Ectodermal cell (in vitro differentiated cells): ENCODE data around the gene HIVEP1.

Source experiments
- H3K27ac ChIP-seq: 2 replicates; pipeline ENCODE4 v1.7.0; 2013; ENCODE audit warnings: mild to moderate bottlenecking, low read depth, low read length; ENCODE audit not compliant: insufficient read depth, poor library complexity, severe bottlenecking
- H3K27me3 ChIP-seq: 2 replicates; pipeline ENCODE4 v1.7.0; 2013; ENCODE audit warnings: mild to moderate bottlenecking, low read length; ENCODE audit not compliant: insufficient read depth, control insufficient read depth, poor library complexity, severe bottlenecking
- H3K36me3 ChIP-seq: one replicate; pipeline ENCODE4 v1.7.0; 2013; ENCODE audit warnings: low read length; ENCODE audit not compliant: control insufficient read depth, insufficient read depth
- H3K4me1 ChIP-seq: one replicate; pipeline ENCODE4 v1.7.0; 2013; ENCODE audit warnings: low read length; ENCODE audit not compliant: control insufficient read depth, insufficient read depth
- H3K4me3 ChIP-seq: 2 replicates; pipeline ENCODE4 v1.7.0; 2013; ENCODE audit warnings: low read depth, low read length, control low read depth; ENCODE audit not compliant: insufficient read depth
- H3K9me3 ChIP-seq: 2 replicates; pipeline ENCODE4 v1.7.0; 2013; ENCODE audit warnings: mild to moderate bottlenecking, low read length, moderate library complexity; ENCODE audit not compliant: control insufficient read depth
- WGBS, 2 experiments: methylation state at CpG; one replicate each; pipeline ENCODE4 v1.1.7; 2013; ENCODE audit warnings: missing lambda C conversion rate in 2 of 2; 5-methylcytosine and 5-hydroxymethylcytosine counted together

The HIVEP1 gene

GRCh38 chr6:12112540-12113189, 100.6 kb downstream of the HIVEP1 start:
- H3K4me3 ChIP-seq: no peak overlapping the region
- H3K36me3 ChIP-seq: peaks cover 3% of the 10 kb centered on the region
- no peaks in the 10 kb centered on the region for H3K4me1 ChIP-seq
- no peak overlapping the region for H3K27ac ChIP-seq
- H3K27me3 ChIP-seq: no peaks in the 10 kb centered on the region
- WGBS, 2 experiments: 86 to 90% methylated on average over 9 of the region's 9 CpGs
- no peaks in the 10 kb centered on the region for H3K9me3 ChIP-seq

GRCh38 chr6:12113190-12113577, 101.1 kb downstream of the HIVEP1 start:
- WGBS, 2 experiments: 97% methylated on average over 6 of the region's 6 CpGs
- peaks cover 3% of the 10 kb centered on the region for H3K36me3 ChIP-seq
- no peaks in the 10 kb centered on the region for H3K4me1 ChIP-seq
- H3K9me3 ChIP-seq: no peaks in the 10 kb centered on the region
- H3K27ac ChIP-seq: no peak overlapping the region
- no peak overlapping the region for H3K4me3 ChIP-seq
- H3K27me3 ChIP-seq: no peaks in the 10 kb centered on the region

- H3K9me3 ChIP-seq: no peaks in the 10 kb centered on the region
- WGBS, 2 experiments: 96 to 100% methylated on average over 6 of the region's 6 CpGs
- H3K27ac ChIP-seq: no peak overlapping the region
Observed at GRCh38 chr6:12114055-12114503, 102.0 kb downstream of the HIVEP1 start.

GRCh38 chr6:12115001-12115400, 102.9 kb downstream of the HIVEP1 start:
- no peak overlapping the region for H3K27ac ChIP-seq
- H3K9me3 ChIP-seq: no peaks in the 10 kb centered on the region
- H3K4me3 ChIP-seq: no peak overlapping the region
- H3K36me3 ChIP-seq: no peaks in the 10 kb centered on the region
- WGBS, 2 experiments: 83 to 100% methylated on average over 1 of the region's 1 CpG
- peaks cover 5% of the 10 kb centered on the region for H3K4me1 ChIP-seq
- H3K27me3 ChIP-seq: no peaks in the 10 kb centered on the region

More at GRCh38 chr6:12114055-12114503, 102.0 kb downstream of the HIVEP1 start:
- H3K4me1 ChIP-seq: peaks cover 3% of the 10 kb centered on the region
- no peak overlapping the region for H3K4me3 ChIP-seq
- peaks cover 3% of the 10 kb centered on the region for H3K36me3 ChIP-seq
- no peaks in the 10 kb centered on the region for H3K27me3 ChIP-seq

- H3K4me3 ChIP-seq: no peak overlapping the region
- no peaks in the 10 kb centered on the region for H3K9me3 ChIP-seq
- peaks cover 4% of the 10 kb centered on the region for H3K36me3 ChIP-seq
- H3K27ac ChIP-seq: no peak overlapping the region
- H3K27me3 ChIP-seq: no peaks in the 10 kb centered on the region
- peaks cover 5% of the 10 kb centered on the region for H3K4me1 ChIP-seq
- WGBS, 2 experiments: 94 to 97% methylated on average over 4 of the region's 4 CpGs
Observed at GRCh38 chr6:12115492-12115891, 103.4 kb downstream of the HIVEP1 start.

DNA sequence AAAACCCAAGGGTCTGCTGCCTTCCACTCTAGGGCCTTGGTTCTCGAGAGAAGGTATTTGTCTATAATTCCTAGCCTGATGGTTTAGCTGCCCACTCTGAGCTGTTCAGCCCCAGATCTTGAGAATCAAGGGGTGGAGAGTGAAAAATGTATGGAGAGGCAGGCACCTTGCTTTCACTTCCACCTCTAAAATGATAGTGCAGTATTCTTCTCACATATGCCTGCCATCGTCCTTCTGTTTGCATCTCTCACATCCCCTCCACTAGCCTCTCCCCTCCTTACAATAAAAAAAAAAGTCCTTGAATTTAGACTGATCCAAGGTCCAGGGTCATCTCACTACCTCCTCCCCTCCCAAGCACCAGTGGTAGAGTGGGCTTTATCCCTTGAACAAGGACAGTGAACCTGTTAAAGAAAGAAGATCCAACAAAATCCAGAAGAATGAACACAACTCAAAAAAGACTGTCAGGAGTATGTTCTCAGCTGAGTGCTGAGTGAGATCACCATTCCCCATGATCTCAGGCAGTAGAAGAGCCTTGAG, 104.2 kb downstream of the HIVEP1 start:
- 88 to 94% methylated on average over 2 of the region's 2 CpGs for WGBS, 2 experiments
- H3K27me3 ChIP-seq: no peaks in the 10 kb centered on the region
- H3K27ac ChIP-seq: no peak overlapping the region
- H3K36me3 ChIP-seq: peaks cover 13% of the 10 kb centered on the region
- no peak overlapping the region for H3K4me3 ChIP-seq
- H3K9me3 ChIP-seq: no peaks in the 10 kb centered on the region
- H3K4me1 ChIP-seq: peaks cover 5% of the 10 kb centered on the region

GRCh38 chr6:12116978-12117377, 104.9 kb downstream of the HIVEP1 start:
- WGBS, 2 experiments: 98 to 100% methylated on average over 1 to 3 of the region's 3 CpGs
- H3K27me3 ChIP-seq: no peaks in the 10 kb centered on the region
- peaks cover 19% of the 10 kb centered on the region for H3K36me3 ChIP-seq
- no peaks in the 10 kb centered on the region for H3K9me3 ChIP-seq
- peaks cover 5% of the 10 kb centered on the region for H3K4me1 ChIP-seq
- H3K27ac ChIP-seq: no peak overlapping the region
- no peak overlapping the region for H3K4me3 ChIP-seq

DNA sequence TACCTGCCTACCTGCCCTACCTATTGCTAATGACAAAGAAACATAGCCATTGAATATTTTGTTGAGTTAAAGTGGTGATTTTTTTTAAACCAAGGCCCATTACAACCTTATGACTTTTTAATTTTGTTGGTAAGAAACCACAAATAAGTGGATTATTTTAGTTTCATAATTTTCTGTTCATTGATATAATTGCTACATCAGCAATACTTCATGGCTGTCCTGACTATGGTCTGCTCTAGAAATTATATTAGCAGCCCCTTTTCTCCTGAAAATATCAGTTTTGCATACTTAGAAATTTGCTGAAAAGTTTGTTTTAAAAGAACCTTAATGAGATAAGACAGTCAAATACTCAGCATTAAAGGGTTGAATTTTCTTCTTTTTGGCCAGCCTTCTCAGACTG, 106.5 kb downstream of the HIVEP1 start:
- Histone ChIP-seq H3K36me3 (peaks cover 24% of the 10 kb centered on the region), H3K27ac (no peak overlapping the region), H3K4me1 (peaks cover 5% of the 10 kb centered on the region), H3K27me3 (no peaks in the 10 kb centered on the region), H3K4me3 (no peak overlapping the region), H3K9me3 (no peaks in the 10 kb centered on the region)

DNA sequence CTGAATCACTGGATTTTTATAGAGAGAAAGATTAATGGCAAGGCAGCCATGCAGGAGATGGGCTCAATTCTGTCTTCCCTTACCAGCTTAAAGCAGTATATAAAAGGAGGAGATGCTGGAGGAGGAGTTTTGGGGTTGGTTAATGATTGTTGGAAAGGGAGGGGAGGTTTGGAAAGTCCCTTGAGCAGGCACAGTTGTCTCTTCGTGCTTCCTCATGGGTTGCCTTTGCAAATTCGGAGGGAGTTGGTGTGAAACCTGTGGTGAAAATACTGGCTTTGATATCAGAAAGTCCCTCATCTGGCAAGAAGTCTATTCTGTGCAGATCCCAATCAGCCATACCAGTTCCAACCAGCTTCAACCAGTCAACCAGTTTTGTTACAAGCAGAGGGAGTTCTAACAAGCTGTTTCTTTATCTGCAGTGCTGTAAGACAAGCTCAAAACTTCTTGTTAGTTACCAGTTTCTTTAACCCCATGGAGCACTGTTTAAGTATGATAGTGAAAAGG, 107.0 kb downstream of the HIVEP1 start:
- Histone ChIP-seq H3K4me3 (no peak overlapping the region), H3K27ac (no peak overlapping the region), H3K9me3 (no peaks in the 10 kb centered on the region), H3K36me3 (peaks cover 24% of the 10 kb centered on the region), H3K4me1 (peaks cover 5% of the 10 kb centered on the region), H3K27me3 (no peaks in the 10 kb centered on the region)
- WGBS, 2 experiments: 56 to 60% methylated on average over 2 of the region's 2 CpGs

- H3K36me3 ChIP-seq: peaks cover 23% of the 10 kb centered on the region
- no peaks in the 10 kb centered on the region for H3K27me3 ChIP-seq
- no peaks in the 10 kb centered on the region for H3K4me1 ChIP-seq
- no peaks in the 10 kb centered on the region for H3K9me3 ChIP-seq
- no peak overlapping the region for H3K27ac ChIP-seq
- 90 to 95% methylated on average over 4 of the region's 4 CpGs for WGBS, 2 experiments
- no peak overlapping the region for H3K4me3 ChIP-seq
Observed at GRCh38 chr6:12125396-12125795, 113.3 kb downstream of the HIVEP1 start.
